GM19043 (cell line): ENCODE data around the gene IL12B.
"Not testable (repeated sequence)": the region's sequence is repeated elsewhere in the genome, so short reads cannot be mapped to it uniquely, and the experiment has no call there.

Experiments
- ATAC-seq: cut with Tn5 transposase; IDR thresholded peaks from one replicate; pipeline ENCODE4 v1.9.1; 2021; ENCODE audit warnings: low read depth; ENCODE audit not compliant: unreplicated experiment

The IL12B gene

GRCh38 chr5:159301929-159302860 lies 28.1 kb downstream of the IL12B start:
- ATAC-seq = not testable (repeated sequence)

GRCh38 chr5:159301466-159301865 lies 28.8 kb downstream of the IL12B start:
- ATAC-seq = no peak

DNA sequence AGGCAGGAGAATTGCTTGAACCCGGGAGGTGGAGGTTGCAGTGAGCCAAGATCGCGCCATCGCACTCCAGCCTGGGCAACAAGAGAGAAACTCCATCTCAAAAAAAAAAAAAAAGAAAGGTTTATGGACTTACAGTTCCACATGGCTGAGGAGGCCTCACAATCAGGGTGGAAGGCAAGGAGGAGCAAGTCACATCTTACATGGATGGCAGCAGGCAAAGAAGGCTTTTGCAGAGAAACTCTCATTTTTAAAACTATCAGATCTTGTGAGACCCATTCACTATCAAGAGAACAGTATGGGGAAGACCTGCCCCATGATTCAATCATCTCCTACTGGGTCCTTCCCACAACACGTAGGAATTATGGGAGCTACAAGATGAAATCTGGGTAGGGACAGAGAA lies 33.0 kb downstream of the IL12B start:
- ATAC-seq = not testable (repeated sequence)

GRCh38 chr5:159294921-159295320 lies 35.4 kb downstream of the IL12B start:
- ATAC-seq = no peak

- ATAC-seq = no peak
Observed at GRCh38 chr5:159290741-159291140, 39.5 kb downstream of the IL12B start.

- no peak for ATAC-seq
Observed at GRCh38 chr5:159286420-159287035, 43.8 kb downstream of the IL12B start.

DNA sequence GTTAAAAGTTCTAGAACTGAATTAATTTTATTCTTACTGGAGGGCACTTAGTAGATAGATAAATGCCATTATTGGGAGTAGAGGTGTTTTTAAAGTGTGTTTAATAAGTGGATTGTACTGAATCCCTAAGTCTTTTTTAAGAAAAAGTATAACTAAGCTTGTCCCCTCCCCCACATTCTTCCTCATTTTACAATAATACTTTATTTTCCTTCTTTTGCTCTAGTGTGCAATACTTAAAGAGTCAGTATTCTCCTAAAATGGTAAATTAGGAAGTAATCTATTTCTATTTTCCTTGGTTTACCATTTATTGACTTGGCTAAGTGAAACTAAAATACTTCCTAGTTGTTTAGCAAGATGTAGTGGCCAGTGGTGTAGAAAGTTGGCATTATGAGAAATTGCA lies 55.6 kb downstream of the IL12B start:
- no peak for ATAC-seq

DNA sequence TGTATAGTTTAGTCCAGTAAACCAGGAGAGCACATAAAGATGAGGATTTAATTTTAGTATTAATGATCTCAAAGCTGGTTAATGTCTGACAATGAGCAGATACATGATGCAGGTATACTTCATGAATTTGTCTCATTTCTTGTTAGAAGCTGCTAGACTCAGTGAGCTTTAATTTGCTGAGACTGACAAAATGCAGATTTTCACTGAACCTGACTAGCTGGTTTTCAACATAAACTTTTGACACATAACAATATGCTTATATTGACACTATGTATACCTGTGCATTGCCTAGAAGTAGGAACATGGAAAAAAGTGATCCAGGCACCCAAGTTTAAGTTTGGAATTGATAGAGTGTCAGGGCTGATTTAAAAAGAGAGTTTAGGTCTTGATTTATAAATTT lies 56.4 kb downstream of the IL12B start:
- no peak for ATAC-seq

DNA sequence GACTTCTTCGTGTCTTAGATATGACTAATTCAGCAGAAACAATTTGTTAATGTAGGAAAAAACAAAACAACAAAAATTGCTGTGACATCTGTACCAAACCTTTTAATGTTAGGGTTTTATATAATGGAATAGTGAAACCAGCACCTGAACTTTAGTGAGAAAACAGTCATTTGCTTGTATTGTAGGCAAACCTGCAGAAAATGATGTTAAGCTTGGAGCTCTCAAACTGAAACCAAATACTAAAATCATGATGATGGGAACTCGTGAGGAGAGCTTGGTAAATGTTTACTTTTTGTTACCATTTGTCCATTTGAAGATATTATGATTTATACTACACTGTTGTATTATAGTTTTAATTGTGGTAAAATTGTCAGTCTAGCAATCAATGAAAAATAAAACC lies 60.6 kb downstream of the IL12B start:
- ATAC-seq = no peak

GRCh38 chr5:159266764-159267163 lies 63.5 kb downstream of the IL12B start:
- not testable (repeated sequence) for ATAC-seq
